ENCODE results near the gene LIG1.
A peak's percentile ranks its signal among the peaks of the same experiment; 100 is the strongest.

The LIG1 gene

DNA sequence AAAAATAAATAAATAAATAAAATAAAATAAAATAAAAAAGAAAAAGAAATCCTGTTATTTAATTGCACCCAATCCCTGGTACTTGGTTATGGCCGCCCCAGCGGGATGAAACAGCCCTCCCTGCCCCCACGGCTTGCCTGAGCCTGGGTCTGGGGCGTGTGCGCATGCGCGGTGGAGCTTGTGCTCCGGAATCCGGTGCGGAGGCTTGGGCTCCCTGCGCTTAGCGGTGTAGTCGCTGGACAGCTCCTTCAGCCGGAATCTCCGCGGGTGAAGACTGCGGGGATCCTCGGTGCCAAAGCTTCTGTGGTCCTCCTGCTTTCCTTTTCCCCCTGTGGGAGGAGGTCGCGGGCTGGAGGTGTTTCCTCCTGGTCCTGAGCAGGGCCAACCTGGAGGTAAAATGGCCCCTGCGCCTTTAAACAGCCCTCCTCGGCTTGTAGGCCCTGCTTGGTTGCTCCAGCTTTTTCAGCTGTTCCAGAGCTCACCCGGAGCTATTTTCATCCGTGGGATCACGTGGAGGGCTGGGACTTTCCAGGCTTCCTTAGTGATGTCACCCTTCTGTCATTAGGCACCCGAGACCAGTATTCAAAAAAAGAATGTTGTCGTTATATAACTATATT lies 59.7 kb downstream of the LIG1 start, which contains the start of gene PLA2G4C:
Gene PLA2G4C (minus strand): TSS at position 468 of the 617 bp plus-strand sequence. CDS start 4,288 bp downstream, outside the sequence.
- TF ChIP-seq POLR2A (IDR thresholded peaks at IDR 0.05; ENCODE audit: extremely low read depth, insufficient read length): no peak
- TF ChIP-seq, protein P1, sequence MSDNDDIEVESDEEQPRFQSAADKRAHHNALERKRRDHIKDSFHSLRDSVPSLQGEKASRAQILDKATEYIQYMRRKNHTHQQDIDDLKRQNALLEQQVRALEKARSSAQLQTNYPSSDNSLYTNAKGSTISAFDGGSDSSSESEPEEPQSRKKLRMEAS (IDR thresholded peaks at IDR 0.05; ENCODE audit: low read depth, low read length): peak; percentile 15; the same call in 1 of the 2 replicates

GRCh38 chr19:48108997-48109782 lies 61.0 kb downstream of the LIG1 start:
- DNase-seq (ENCODE audit: low read depth): no peak
- H3K4me3 ChIP-seq (ENCODE audit: low read depth, low read length): no peak overlapping the region
- TF ChIP-seq POLR2A (IDR thresholded peaks at IDR 0.05; ENCODE audit: extremely low read depth, insufficient read length) (no peak), MYC (IDR thresholded peaks at IDR 0.05; ENCODE audit: low read depth, low read length) (no peak)
- TF ChIP-seq, protein P1 (IDR thresholded peaks at IDR 0.05; ENCODE audit: low read depth, low read length): no peak
- TF ChIP-seq, protein P2, sequence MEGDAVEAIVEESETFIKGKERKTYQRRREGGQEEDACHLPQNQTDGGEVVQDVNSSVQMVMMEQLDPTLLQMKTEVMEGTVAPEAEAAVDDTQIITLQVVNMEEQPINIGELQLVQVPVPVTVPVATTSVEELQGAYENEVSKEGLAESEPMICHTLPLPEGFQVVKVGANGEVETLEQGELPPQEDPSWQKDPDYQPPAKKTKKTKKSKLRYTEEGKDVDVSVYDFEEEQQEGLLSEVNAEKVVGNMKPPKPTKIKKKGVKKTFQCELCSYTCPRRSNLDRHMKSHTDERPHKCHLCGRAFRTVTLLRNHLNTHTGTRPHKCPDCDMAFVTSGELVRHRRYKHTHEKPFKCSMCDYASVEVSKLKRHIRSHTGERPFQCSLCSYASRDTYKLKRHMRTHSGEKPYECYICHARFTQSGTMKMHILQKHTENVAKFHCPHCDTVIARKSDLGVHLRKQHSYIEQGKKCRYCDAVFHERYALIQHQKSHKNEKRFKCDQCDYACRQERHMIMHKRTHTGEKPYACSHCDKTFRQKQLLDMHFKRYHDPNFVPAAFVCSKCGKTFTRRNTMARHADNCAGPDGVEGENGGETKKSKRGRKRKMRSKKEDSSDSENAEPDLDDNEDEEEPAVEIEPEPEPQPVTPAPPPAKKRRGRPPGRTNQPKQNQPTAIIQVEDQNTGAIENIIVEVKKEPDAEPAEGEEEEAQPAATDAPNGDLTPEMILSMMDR (IDR thresholded peaks at IDR 0.05; ENCODE audit: low read depth, low read length): no peak

More for the DNA sequence above, 59.7 kb downstream of the LIG1 start, which contains the start of gene PLA2G4C:
- H3K4me3 ChIP-seq (ENCODE audit: low read depth, low read length): peak within 1 kb of the TSS; percentile 58
- peak; percentile 95 for DNase-seq (ENCODE audit: low read depth)

- TF ChIP-seq, protein P2 (IDR thresholded peaks at IDR 0.05; ENCODE audit: low read depth, low read length): no peak
- TF ChIP-seq, protein P1 (IDR thresholded peaks at IDR 0.05; ENCODE audit: low read depth, low read length): no peak
- no peak for TF ChIP-seq MYC (IDR thresholded peaks at IDR 0.05; ENCODE audit: low read depth, low read length)
- TF ChIP-seq POLR2A (IDR thresholded peaks at IDR 0.05; ENCODE audit: extremely low read depth, insufficient read length): no peak
These were observed 66.2 kb downstream of the LIG1 start for GRCh38 chr19:48103922-48104321.

GRCh38 chr19:48102870-48103751 lies 67.0 kb downstream of the LIG1 start:
- H3K4me3 ChIP-seq (ENCODE audit: low read depth, low read length): no peak overlapping the region
- TF ChIP-seq, protein P1 (IDR thresholded peaks at IDR 0.05; ENCODE audit: low read depth, low read length): no peak
- TF ChIP-seq, protein P2 (IDR thresholded peaks at IDR 0.05; ENCODE audit: low read depth, low read length): peak; percentile 100
- peak; percentile 82 for DNase-seq (ENCODE audit: low read depth)

More at GRCh38 chr19:48103922-48104321, 66.2 kb downstream of the LIG1 start:
- H3K4me3 ChIP-seq (ENCODE audit: low read depth, low read length): no peak overlapping the region
- DNase-seq (ENCODE audit: low read depth): no peak

DNA sequence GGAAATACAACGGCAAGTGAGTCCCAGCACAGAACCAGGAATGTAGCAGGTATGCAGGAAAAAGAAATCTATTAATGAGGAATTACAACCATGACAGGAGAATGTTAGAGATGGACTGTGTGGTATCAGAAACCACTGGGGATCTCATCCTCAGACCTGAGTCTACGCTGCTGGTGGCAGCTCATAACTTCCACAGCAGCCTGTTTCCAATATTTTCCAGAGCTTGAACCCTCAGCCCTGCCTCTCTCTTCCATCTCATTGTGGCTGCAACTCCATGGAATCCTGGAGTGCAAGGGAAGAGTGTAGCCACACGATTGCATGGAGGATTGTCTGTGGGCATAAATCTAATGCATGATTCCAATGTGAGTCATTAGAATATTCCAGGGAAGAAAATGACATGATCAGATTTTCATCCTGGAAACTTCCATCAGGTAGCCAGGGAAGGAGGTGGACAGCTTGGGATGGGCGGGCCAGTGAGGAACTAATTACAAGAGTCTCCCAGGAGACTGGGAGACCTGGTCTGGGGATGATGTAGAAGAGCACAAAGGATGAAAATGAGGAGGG lies 74.5 kb downstream of the LIG1 start:
- no peak overlapping the region for H3K4me3 ChIP-seq (ENCODE audit: low read depth, low read length)
- no peak for DNase-seq (ENCODE audit: low read depth)
- TF ChIP-seq MYC (IDR thresholded peaks at IDR 0.05; ENCODE audit: low read depth, low read length) (no peak), POLR2A (IDR thresholded peaks at IDR 0.05; ENCODE audit: extremely low read depth, insufficient read length) (no peak)
- TF ChIP-seq, protein P1 (IDR thresholded peaks at IDR 0.05; ENCODE audit: low read depth, low read length): no peak
- TF ChIP-seq, protein P2 (IDR thresholded peaks at IDR 0.05; ENCODE audit: low read depth, low read length): no peak

Data from NB4 (cell line).